HUES6 (cell line): ENCODE results near the gene SLC6A1.

Source experiments
- H3K27ac ChIP-seq: 2 replicates; pipeline ENCODE4 v1.7.0; 2013; ENCODE audit warnings: low read depth, mild to moderate bottlenecking, low read length, inconsistent platforms
- H3K27me3 ChIP-seq: 2 replicates; pipeline ENCODE4 v1.6.1; 2013; ENCODE audit warnings: low read length; ENCODE audit not compliant: control insufficient read depth, insufficient read depth
- H3K36me3 ChIP-seq: 2 replicates; pipeline ENCODE4 v1.6.1; 2013; ENCODE audit warnings: low read length; ENCODE audit not compliant: control insufficient read depth, insufficient read depth
- H3K4me1 ChIP-seq: 2 replicates; pipeline ENCODE4 v1.6.1; 2013; ENCODE audit warnings: low read length; ENCODE audit not compliant: control insufficient read depth, insufficient read depth
- H3K4me3 ChIP-seq: 2 replicates; pipeline ENCODE4 v1.5.1; 2013; ENCODE audit warnings: low read depth, low read length
- H3K9ac ChIP-seq: one replicate; pipeline ENCODE4 v1.6.1; 2013; ENCODE audit warnings: mild to moderate bottlenecking, low read length
- H3K9me3 ChIP-seq: 2 replicates; pipeline ENCODE4 v1.6.1; 2013; ENCODE audit warnings: low read depth, low read length; ENCODE audit not compliant: control insufficient read depth, insufficient read depth

The SLC6A1 gene

GRCh38 chr3:10972072-10972782, 20.3 kb upstream of the SLC6A1 start:
- Histone ChIP-seq H3K27me3 (peaks cover 5% of the 10 kb centered on the region; the same call in 1 of the 2 replicates), H3K36me3 (no peaks in the 10 kb centered on the region), H3K4me1 (peaks cover 21% of the 10 kb centered on the region), H3K27ac (no peak overlapping the region), H3K9ac (no peak overlapping the region), H3K9me3 (no peaks in the 10 kb centered on the region), H3K4me3 (no peak overlapping the region)

DNA sequence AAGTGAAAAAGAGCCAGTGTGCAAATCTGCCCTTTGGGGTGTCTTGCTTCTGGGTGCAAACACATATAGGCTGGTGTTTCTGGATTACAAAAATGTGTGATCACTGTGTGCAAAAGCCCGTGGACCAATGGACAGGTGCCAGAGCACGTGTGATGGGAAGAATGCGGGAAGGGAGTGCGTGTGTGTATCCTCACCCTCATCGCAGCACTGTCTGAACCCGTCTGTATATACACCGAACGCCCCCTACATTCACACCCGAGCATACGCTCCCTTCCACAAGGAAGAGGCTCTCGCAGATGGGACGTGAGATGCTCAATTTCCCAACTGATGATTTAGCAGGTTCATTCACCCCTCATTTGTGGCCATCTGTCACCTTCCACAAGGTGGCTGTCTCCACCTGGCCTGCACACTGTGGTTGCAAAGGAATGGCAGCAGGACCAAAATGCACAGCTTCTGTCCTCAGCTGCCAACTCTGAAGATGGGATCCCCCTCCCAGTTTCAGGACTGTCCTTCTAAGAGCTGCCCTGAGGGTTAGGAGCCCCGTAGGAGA, 19.4 kb upstream of the SLC6A1 start:
- Histone ChIP-seq H3K4me3 (no peak overlapping the region), H3K36me3 (no peaks in the 10 kb centered on the region), H3K9me3 (no peaks in the 10 kb centered on the region), H3K9ac (no peak overlapping the region), H3K27me3 (peaks cover 5% of the 10 kb centered on the region; the same call in 1 of the 2 replicates), H3K27ac (no peak overlapping the region), H3K4me1 (peaks cover 26% of the 10 kb centered on the region)

DNA sequence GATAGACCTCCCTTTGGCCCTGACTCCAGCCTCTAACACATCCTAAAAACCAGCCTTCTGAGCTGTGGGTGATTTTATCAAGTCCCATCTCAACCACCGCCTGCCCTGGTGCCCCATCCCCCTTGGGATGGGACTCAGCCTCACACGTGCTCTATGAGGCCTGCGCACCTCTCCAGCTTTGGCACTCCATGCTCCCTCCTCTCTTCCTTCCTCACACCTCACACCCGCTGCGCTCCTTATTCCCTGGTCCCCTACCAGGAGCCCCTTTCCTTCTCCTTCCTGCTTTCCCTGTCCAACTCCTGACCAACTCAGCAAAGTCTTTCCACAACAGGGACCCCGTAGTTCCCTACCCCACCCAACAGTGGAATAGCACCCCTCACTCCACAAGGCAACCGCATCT, 18.4 kb upstream of the SLC6A1 start:
- H3K4me1 ChIP-seq = peaks cover 22% of the 10 kb centered on the region
- no peaks in the 10 kb centered on the region for H3K9me3 ChIP-seq
- peaks cover 5% of the 10 kb centered on the region; the same call in 1 of the 2 replicates for H3K27me3 ChIP-seq

GRCh38 chr3:10974746-10975375, 17.7 kb upstream of the SLC6A1 start:
- no peaks in the 10 kb centered on the region for H3K36me3 ChIP-seq

More for the DNA sequence above, 18.4 kb upstream of the SLC6A1 start:
- Histone ChIP-seq H3K4me3 (no peak overlapping the region), H3K36me3 (no peaks in the 10 kb centered on the region), H3K9ac (no peak overlapping the region), H3K27ac (no peak overlapping the region)

GRCh38 chr3:10975695-10976234, 16.8 kb upstream of the SLC6A1 start:
- H3K9me3 ChIP-seq = no peaks in the 10 kb centered on the region
- H3K4me3 ChIP-seq = no peak overlapping the region
- H3K27me3 ChIP-seq = peaks cover 6% of the 10 kb centered on the region; the same call in 1 of the 2 replicates
- no peak overlapping the region for H3K27ac ChIP-seq
- peaks cover 22% of the 10 kb centered on the region for H3K4me1 ChIP-seq
- no peaks in the 10 kb centered on the region for H3K36me3 ChIP-seq
- no peak overlapping the region for H3K9ac ChIP-seq

More at GRCh38 chr3:10974746-10975375, 17.7 kb upstream of the SLC6A1 start:
- H3K27ac ChIP-seq = no peak overlapping the region
- H3K27me3 ChIP-seq = peaks cover 5% of the 10 kb centered on the region; the same call in 1 of the 2 replicates
- H3K4me3 ChIP-seq = no peak overlapping the region
- H3K9me3 ChIP-seq = no peaks in the 10 kb centered on the region
- peaks cover 22% of the 10 kb centered on the region for H3K4me1 ChIP-seq
- no peak overlapping the region for H3K9ac ChIP-seq

GRCh38 chr3:10976770-10977169, 15.8 kb upstream of the SLC6A1 start:
- H3K4me3 ChIP-seq = no peak overlapping the region
- H3K9ac ChIP-seq = no peak overlapping the region
- H3K36me3 ChIP-seq = no peaks in the 10 kb centered on the region
- no peaks in the 10 kb centered on the region for H3K9me3 ChIP-seq
- peaks cover 16% of the 10 kb centered on the region; the same call in 1 of the 2 replicates for H3K27me3 ChIP-seq
- no peak overlapping the region for H3K27ac ChIP-seq
- H3K4me1 ChIP-seq = peaks cover 18% of the 10 kb centered on the region

- H3K4me3 ChIP-seq = no peak overlapping the region
- no peak overlapping the region for H3K27ac ChIP-seq
- H3K9ac ChIP-seq = no peak overlapping the region
- H3K36me3 ChIP-seq = no peaks in the 10 kb centered on the region
- H3K27me3 ChIP-seq = peaks cover 22% of the 10 kb centered on the region; the same call in 1 of the 2 replicates
- peaks cover 11% of the 10 kb centered on the region for H3K4me1 ChIP-seq
- H3K9me3 ChIP-seq = no peaks in the 10 kb centered on the region
Observed at GRCh38 chr3:10977892-10978510, 14.5 kb upstream of the SLC6A1 start.

DNA sequence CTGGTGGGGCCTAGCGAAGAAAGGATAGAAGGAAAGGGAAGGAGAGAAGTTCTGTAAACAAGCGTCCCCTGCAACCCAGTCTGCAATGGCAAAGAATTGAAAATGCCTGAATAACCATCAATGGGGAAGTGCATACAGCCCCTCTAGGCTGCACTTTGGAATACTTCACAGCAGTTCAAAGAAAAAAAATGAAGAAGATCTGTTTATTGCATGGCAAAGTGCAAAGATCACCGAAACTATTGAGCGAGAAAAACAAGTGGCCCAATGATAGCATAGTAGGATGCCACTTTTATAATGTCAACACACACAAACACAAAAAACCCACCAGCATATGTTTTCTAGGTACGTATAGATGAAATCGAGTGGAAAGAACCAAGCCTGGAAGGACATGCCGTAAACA, 13.6 kb upstream of the SLC6A1 start:
- peaks cover 22% of the 10 kb centered on the region; the same call in 1 of the 2 replicates for H3K27me3 ChIP-seq
- no peak overlapping the region for H3K27ac ChIP-seq
- H3K9me3 ChIP-seq = no peaks in the 10 kb centered on the region
- no peak overlapping the region for H3K9ac ChIP-seq
- no peak overlapping the region for H3K4me3 ChIP-seq
- H3K4me1 ChIP-seq = peaks cover 14% of the 10 kb centered on the region
- no peaks in the 10 kb centered on the region for H3K36me3 ChIP-seq

GRCh38 chr3:10980312-10980711, 12.2 kb upstream of the SLC6A1 start:
- H3K9me3 ChIP-seq = no peaks in the 10 kb centered on the region
- H3K9ac ChIP-seq = no peak overlapping the region
- H3K36me3 ChIP-seq = no peaks in the 10 kb centered on the region
- H3K27ac ChIP-seq = no peak overlapping the region
- H3K4me1 ChIP-seq = peaks cover 14% of the 10 kb centered on the region
- peaks cover 22% of the 10 kb centered on the region; the same call in 1 of the 2 replicates for H3K27me3 ChIP-seq
- H3K4me3 ChIP-seq = no peak overlapping the region

- Histone ChIP-seq H3K27me3 (peaks cover 22% of the 10 kb centered on the region; the same call in 1 of the 2 replicates), H3K4me1 (peaks cover 14% of the 10 kb centered on the region), H3K9ac (no peak overlapping the region), H3K36me3 (no peaks in the 10 kb centered on the region), H3K4me3 (no peak overlapping the region), H3K9me3 (no peaks in the 10 kb centered on the region), H3K27ac (no peak overlapping the region)
Observed at GRCh38 chr3:10981031-10981430, 11.5 kb upstream of the SLC6A1 start.
